LNCAP (cell line): ENCODE data around the gene HIPK1.

ENCODE experiments used
- CTCF ChIP-seq: fragments of 450-650 bp; IDR thresholded peaks from 2 replicates; pipeline ENCODE4 v1.5.1; 2017; ENCODE audit warnings: mild to moderate bottlenecking

The HIPK1 gene

DNA sequence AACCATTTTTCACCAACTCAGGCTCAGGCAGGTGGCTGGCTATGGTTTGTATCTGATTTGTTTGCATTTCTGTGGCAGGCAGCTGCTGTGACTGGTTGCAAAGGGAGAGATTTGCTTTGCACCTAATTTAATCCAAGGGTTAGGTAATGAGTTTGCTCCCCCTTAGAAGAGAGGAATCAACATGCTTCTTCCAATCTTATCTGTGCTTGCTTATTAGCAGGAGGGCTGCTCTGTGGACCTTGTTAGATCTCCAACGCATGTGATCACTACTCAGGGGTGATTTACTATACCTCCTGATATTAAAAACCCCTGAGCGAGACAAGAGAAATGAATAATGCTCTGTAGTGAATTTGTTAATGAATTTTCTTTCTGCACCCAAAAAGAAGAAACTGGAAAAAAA lies 70.7 kb downstream of the HIPK1 start:
- TF ChIP-seq CTCF: no peak

GRCh38 chr1:114000406-114000805 lies 71.3 kb downstream of the HIPK1 start:
- TF ChIP-seq CTCF: no peak

DNA sequence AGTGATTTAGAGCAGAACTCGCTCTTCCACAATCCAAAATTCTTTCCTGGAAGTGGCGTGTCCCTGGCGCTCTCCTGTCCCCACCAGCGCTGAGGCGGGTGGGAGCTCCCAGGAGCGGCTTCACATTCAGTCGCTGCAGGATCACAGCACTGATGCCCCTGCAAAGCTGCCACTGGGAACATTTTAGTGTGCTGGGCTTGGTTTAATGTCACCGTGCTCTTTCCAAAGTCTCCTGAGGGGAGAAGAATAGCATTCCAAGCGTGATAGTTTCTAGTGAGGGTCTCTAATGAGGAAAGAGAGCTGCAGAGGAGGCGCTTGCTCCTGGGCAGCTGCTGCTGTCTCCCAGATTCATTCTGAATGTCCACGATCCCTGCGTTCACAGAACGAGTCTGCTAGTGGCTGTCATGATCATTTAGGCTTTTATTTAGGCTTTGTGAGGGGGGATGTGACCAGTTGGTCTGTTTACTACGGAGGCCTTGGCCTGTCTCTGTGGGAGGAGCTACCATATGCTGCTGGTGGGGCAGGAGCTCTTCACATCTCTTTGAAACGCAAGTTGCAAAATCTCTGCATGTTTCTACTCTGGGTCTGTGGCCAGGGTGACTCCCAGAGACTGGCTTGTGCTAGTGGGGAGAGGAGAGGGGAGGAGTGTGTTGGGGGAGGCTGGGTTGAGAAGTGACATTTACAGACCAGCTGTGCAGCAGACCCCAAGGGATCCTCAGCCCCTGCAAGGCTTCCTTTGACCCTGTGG lies 73.5 kb downstream of the HIPK1 start:
- no peak for TF ChIP-seq CTCF

GRCh38 chr1:114003431-114003830 lies 74.3 kb downstream of the HIPK1 start:
- no peak for TF ChIP-seq CTCF

- no peak for TF ChIP-seq CTCF
Observed at GRCh38 chr1:114008480-114008941, 79.4 kb downstream of the HIPK1 start.

- TF ChIP-seq CTCF: no peak
Observed at GRCh38 chr1:114008993-114009392, 79.9 kb downstream of the HIPK1 start.

DNA sequence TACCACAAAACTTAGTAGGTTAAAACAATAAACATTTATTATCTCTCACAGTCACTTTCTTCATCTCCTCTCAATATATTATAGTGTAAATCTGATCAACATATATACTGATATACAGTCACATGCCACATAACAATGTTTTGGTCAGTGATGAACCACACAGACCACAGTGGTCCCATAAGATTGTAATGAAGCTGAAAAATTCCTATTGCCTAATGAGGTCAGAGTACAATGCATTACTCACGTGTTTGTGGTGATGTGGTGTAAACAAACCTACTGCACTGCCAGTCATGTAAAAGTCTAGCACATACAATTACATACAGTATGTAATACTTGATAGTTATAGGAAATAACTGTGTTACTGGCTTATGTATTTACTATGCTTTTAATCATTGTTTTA lies 80.3 kb downstream of the HIPK1 start:
- no peak for TF ChIP-seq CTCF
